Activated naive CD4-positive, alpha-beta T cell treated with Interleukin-2 at 50 U/mL for 16 hours (primary cell): ENCODE data around the gene PARP1.
"Not testable (repeated sequence)": the region's sequence is repeated elsewhere in the genome, so short reads cannot be mapped to it uniquely, and the experiment has no call there.

Experiments used
- DNase-seq: peaks from one replicate; pipeline ENCODE4 v3.0.0-alpha.2; 2020

PARP1 gene

DNA sequence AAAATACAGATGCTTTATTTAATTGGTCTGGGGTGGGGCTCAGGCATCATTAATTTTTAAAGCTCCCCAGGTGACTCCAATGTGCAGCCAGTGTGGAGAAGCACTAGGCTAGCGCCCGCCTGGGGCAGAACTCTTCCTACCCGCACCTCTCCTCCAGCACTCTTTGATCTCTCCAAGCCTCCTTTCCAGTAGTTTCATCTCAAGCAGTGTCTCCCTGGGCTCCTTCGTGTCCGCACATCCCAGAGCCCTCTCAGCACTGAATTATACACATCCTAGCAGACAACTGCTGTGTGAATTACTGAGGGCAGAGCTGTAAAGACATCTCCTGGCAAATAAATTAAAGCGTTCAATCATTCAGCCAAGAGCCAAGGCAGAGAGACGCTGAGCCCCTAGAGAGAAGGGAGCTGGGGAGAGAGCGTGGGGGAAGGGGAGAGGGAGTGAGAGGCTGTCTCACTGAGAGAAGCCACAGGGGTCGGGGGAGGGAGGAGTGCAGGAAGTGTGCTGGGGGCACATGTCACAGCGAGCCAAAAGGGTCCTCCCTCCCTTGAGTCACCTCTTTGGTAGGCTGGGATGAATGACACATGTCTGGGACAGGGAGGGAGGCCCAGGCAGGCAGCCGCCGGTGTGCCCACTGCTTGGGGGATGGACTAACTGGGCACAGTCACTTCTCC lies 21.0 kb upstream of the PARP1 start:
- DNase-seq, result no peak

DNA sequence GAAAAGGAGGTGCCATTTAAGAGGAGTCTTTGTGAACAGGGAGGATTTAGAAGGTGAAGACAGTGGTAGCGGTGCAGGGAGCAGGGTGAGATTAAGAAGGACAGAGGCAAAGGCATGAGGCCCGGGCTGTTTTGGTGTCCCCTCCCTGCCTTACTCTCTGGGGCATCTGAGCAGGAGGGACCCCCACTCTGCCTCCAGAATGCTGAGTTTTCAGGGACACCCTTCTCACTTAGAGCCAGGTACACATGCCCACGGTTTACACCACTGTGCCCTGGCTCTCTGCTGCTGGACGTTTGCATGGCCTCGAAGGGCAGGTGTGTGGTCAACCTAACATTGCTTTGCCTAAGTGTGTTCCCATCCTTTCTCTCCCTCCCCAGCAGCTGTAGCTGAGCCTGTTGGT lies 20.5 kb upstream of the PARP1 start:
- DNase-seq, result no peak

DNA sequence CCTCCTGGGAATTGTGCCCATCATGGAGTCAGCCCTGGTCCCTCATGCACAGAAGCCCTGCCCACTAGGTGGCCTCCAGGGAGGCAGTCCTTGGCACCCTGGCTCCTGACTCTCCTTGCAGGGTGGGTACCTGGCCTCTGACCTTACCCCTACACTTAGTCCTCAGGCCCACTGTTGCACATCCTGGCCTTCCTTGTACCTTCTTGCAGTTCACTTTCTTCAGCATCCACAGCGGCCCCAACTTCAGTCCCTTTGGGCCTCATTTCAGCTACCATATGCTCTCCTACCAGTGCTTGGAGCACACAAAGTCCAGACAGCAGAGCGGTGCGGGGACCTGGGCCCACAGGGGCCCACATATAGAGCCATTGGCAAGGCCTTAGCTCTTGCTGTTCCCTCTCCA lies 19.2 kb upstream of the PARP1 start:
- no peak for DNase-seq

DNA sequence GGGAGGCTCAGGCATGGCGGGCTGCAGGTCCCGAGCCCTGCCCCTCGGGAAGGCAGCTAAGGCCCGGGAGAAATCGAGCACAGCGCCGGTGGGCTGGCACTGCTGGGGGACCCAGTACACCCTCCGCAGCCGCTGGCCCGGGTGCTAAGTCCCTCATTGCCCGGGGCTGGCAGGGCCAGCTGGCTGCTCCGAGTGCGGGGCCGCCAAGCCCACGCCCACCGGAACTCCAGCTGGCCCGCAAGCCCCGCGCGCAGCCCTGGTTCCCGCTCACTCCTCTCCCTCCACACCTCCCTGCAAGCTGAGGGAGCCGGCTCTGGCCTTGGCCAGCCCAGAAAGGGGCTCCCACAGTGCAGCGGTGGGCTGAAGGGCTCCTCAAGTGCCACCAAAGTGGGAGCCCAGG lies 18.5 kb upstream of the PARP1 start:
- DNase-seq, result not testable (repeated sequence)

DNA sequence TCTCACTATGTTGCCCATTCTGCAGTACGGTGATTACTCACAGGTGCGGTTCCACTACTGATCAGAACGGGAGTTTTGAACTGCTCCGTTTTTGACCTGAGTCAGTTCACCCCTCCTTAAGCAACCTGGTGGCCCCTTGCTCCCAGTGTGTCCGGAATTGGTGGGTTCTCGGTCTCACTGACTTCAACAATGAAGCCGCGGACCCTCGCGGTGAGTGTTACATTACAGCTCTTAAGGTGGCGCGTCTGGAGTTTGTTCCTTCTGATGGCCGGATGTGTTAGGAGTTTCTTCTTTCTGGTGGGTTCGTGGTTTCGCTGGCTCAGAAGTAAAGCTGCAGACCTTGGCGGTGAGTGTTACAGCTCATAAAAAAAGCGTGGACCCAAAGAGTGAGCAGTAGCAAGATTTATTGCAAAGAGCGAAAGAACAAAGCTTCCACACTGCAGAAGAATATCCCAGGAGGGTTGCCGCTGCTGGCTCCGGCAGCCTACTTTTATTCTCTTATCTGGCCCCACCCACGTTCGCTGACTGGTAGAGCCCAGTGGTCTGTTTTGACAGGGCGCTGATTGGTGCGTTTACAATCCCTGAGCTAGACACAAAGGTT lies 17.6 kb upstream of the PARP1 start:
- DNase-seq, result peak; percentile 31

DNA sequence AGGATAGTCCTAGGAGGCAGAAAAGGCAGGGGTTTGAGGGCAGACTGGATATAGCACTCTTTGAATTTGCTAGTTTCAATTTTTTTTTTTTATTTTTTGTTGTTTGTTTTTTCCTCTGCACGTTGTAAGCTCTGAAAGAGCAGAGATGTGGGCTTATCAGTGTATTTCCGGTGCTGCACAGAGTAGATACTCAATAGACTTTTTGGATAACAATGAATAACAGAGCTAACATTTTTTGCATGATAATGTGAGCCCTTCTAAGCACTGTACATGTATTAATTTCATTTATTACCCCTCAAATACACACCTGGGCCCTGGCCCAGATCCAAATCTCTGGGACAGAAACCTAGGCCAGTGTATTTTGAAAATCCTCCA lies 17.1 kb upstream of the PARP1 start:
- no peak for DNase-seq

DNA sequence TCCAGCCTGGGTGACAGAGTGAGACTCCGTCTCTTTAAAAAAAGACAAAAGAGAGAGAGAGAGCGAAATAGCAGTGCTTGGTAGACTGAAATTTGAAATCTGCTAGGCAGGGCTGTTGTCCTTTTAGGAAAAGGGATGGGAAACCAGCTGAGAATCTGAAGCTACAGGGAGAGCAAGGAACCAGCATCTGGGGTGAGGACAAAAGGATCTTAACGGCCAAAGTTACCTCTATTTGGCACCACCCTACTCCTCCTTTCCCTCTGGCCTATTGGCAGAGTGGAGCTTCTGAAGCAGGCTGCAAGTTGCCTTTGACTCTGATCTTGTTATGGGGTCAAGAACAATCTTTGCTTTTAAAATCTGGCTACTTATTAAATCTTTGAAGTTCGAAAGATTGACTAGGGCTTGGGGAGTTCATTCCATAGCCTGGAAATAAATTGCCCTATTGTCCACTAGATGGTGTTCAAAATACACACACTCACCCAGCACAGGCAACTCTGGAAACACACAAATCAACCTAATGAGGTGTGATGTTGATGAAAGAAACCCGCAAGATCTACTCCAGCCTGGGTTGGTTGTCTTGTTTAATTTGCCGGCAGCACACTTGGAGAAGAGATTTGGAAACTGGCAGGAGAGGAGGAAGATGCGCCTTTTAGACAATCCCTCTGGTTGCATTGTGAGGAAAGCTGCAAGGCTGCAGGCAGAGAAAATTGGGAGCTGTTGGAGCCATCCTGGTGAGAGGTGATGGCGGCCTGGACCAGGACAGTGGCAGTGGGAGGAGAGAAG lies 16.5 kb upstream of the PARP1 start:
- no peak for DNase-seq

DNA sequence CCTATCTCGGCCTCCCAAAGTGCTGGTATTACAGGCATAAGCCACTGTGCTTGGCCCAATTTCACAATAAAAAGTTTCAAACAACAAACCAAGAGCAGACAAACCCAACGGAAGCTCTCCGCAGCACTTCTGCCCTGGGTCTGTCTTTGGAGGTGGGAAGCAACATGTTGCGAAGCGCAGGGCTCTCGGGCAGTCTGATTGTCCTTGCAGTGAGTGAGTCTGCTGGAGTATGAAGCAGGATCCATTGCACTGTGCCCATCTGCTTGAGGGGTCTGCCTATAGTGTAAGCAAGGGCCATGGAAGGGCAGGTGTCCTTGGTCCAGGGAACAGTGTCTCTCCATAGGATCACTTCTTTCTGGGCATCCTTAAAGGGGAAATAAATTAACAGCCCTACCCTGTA lies 14.6 kb upstream of the PARP1 start:
- DNase-seq, result no peak

DNA sequence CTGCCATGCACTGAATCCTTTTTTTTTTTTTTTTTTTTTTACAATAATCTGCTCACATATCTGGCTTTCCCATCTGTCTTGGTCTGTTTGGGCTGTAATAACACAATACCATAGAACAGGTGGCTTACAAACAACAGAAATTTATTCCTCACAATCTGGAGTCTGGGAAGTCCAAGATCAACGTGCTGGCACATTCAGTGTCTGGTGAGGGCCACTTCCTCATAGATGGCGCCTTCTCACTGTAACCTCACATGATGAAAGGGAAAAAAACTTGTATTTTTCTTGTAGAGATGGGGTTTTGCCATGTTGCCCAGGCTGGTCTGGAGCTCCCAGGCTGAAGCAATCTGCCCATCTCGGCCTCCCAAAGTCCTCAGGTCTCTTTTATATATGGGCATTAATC lies 13.0 kb upstream of the PARP1 start:
- no peak for DNase-seq

DNA sequence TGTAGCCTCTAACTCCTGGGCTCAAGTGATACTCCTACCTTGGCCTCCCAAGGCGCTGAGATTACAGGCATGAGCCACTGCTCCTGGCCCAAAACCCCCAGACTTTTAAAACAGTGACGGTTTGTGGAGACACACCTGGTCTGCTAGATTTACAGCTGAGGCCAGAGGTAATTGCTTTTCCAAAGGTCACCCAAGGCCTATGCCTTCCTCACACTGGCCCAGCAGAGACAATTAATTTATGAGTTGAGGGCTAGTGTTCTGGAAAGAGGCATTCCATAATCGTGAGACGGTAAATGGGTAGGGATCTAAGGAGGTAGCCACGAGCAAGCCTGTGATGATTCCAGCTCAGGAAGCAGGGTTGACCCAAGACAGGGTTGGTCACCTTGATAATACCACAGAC lies 12.4 kb upstream of the PARP1 start:
- DNase-seq, result no peak

DNA sequence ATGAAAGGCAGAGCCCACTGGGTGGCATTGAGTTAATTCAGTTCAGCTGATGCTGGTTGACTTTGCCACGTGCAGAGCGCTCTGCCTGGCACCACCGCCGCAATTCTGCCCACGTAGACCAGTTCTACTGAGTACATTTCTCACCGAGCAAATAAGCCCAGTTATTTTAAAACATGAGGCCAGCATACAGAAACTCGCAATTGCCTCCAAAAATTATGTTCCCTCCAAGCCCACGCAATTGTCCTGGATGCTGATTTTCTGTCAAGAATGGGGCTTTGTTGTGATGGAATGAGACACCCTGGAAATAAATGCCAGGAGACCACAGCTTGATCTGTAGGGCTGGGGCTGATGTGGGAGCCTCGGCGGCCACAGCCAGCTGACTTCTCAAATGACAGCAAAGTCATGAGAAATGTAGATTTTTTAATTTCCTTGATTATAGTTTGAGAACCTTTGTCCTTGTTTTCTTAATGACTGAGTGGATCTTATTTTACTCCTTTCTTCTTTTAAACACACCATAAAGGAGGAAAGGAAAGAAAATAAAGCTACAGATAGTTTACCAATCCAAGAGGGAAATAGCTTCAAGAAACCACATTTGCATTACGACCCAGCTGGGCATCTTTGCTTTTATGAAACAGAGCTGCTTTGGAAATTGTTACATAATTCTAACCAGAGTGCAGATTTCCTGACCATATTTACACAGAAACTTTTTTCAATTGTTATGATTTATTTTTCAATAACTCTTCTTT lies 11.6 kb upstream of the PARP1 start:
- no peak for DNase-seq

DNA sequence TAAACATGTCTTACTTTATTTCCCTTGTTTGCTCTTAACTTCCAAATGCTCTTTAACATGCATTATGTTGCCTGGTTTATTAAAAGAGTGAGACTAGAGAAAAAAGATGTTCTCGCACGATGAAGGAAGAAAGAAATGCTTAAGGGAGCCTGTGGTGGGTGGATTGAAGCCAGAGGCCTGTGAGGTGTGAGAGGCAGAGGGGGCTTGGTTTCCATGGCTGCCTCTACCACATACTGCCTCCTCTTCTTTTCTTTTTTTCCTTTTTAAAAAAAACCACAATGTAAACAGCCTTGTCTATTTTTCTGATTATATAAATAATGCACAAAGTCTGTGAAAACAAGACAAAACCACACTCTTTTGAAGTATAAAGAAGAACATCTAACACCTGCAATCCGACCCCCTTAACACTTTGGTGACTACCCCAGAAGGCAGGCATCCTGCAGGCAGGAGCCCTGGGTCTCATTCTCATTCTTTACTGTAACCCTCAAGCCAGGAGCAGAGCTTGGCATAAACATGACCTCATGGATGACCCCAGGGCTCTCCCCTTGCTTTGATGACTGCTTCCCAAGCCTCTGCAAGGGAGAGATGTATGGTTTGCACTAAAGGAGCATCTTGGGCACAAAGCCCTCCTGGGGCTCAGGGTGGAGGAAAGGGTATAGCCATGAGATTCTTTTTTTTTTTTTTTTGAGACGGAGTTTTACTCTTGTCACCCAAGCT lies 10.1 kb upstream of the PARP1 start:
- no peak for DNase-seq

DNA sequence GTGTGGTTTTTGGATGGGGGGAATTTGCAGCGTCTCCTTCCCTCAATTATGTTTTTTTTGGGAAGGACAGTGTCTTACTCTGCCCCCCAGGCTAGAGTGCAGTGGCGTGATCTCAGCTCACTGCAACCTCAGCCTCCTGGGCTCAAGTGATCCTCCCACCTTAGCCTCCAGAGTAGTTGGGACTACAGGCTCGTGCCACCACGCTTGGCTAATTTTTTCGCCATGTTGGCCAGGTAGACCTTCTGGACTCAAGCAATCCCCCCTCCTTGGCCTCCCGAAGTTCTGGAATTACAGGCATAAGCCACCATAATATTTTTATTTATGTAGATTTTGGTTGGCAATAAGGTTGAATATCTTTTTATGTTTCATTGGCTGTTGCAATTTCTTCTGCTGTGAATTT lies 9.5 kb upstream of the PARP1 start:
- DNase-seq, result no peak

DNA sequence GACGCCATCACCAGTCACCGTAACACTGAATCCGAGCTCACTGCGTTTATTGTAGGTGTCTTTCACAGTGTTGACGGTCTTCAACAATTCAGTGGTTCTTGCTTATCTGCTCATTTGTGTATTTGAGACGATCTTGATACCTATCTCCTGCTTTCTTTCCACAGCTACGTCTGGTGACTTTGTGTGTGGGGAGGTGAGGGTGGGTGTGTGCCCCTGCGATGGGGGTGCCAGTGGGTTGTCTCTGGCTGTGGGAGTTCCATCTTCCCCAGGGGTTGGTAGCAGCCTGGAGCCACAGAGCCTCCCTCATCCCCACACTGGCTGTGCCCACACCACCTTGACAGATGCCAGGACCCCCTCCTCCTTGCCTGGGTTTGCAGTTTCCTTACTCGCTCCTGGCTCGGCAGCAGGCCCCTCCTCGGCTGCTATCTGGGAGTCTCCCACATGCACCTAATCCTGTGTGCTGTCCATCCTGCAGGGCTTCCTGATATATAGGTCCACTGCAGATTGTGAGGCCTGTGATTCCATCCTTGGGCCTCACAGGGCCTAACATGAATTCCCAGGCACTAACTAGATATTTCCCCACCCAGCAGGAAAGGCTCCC lies 6.3 kb upstream of the PARP1 start:
- DNase-seq, result no peak

DNA sequence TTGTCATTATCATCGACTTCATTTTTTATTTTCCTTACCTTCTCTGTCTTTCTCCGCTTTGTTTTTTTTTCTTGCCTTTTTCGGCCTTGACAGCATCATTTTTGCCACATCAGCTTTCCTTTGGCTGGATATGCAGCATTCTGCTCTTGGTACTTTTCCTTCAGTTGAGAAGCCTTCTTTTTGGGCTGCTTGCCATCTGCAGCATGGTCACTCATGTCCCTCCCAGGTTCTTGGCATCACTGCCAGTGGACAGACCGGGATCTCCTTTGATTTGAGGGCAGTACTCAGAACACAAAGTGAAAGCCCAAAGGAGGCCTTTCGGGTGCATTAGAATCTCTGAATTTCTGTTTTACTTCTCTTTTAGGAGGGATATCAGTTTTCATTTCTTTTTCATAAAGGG lies 3.7 kb upstream of the PARP1 start:
- no peak for DNase-seq

DNA sequence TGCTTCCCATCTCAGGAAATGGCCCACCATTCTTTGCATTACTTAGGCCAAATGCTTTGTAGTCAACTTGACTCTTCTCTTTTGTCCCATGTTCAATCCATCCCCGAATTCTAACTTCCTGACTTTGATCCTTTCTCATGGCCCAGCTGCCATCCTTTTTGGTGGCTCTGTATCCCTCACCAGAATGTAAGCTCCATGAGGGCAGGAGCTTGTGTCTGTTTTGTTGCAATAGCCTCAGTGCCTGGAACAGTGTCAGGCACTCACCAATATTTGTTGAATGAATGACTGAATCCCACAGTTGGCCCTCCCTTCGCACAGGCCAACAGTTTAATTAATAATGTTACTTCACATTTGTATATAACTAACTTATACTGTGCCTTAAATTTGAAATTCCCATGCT lies 3.1 kb upstream of the PARP1 start:
- DNase-seq, result no peak

DNA sequence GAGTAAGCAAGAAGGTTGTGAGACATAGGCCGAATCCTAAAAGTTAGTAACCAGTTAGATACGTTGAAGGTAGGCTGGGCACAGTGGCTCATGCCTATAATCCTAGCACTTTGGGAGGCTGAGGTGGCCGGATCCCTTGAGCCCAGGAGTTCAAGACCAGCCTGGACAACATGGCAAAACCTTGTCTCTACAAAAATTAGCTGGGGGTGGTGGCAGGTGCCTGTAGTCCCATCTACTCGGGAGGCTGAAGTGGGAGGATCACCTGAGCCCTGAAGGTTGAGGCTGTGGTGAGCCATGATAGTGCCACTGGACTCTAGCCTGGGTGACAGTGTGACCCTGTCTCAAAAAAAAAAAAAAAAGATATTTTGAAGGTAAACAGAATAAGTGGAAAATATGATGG lies 1.5 kb upstream of the PARP1 start:
- no peak for DNase-seq

DNA sequence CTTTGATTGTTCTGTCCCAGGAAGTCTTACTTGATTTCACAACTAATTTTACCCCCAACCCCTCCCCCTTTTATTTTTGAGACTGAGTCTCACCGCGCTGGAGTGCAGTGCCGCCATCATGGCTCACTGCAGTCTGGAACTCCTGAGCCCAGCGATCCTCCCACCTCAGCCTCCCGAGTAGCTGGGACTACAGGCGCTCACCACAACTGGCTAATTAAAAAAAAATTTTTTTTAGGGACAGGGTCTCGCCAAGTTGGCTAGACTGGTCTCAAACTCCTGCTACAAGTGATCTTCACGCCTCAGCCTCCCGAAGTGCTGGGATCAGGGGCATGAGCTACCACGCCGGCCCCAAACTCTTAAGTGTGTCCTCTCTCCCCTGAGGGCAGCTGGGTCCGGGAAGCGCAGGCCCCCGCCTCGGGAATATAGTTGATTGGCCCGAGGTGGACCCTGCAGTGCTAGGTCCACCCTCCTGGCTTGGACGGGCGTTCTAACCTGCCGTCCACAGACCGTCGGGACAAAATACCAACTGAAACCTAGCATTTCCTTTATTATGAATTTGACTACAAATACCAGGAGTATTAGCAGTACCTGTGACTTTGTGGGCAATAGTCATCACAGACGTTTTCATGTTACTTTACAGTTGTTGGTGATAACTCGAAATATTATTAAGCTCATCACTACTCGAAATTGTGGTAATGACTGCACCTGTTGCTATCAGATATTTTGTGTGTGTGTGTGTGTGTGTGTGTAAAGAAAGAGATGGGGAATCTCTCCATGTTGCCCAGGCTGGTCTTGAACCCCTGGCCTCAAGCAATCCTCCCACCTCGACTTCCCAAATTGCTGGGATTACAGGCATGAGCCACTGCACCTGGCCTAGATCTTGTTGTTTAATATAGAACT lies 642 bp upstream of the PARP1 start:
- no peak for DNase-seq

DNA sequence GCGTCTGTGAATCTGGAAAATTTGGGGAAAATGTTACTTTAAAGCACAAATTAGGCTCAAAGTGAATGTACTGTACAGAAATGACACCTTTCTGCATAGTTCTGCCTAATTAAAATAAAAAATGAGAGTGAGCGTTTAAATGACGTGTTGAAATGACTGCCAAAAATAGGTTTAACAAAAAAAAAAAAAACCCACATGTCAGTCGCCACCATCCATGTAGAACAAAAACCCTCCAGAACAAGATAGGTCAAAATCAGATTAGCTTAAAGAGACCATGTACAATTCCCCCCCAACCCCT lies 745 bp downstream of the PARP1 start:
- no peak for DNase-seq

DNA sequence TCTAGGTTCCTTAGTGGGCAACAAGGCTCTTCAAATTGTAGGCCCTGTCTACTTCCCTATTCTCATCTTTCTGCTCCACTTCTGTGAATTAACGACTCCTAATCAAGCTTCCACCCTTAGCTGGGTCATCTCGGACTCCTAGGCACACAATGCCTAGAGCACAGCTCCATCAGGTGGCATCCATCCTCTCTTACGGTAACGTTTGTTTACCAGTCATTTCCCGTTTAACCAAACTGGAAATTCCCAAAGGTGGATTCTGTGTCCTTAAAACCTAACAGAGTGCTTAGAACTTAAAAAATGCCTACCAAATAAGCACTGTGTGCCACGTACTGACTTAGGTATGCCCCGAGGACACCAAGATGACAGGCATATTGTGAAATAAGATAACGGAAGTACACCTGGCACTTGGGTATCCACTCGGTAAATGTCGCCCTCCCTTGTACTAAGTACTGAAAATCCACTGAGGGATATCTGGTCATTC lies 1.5 kb downstream of the PARP1 start:
- DNase-seq, result no peak

DNA sequence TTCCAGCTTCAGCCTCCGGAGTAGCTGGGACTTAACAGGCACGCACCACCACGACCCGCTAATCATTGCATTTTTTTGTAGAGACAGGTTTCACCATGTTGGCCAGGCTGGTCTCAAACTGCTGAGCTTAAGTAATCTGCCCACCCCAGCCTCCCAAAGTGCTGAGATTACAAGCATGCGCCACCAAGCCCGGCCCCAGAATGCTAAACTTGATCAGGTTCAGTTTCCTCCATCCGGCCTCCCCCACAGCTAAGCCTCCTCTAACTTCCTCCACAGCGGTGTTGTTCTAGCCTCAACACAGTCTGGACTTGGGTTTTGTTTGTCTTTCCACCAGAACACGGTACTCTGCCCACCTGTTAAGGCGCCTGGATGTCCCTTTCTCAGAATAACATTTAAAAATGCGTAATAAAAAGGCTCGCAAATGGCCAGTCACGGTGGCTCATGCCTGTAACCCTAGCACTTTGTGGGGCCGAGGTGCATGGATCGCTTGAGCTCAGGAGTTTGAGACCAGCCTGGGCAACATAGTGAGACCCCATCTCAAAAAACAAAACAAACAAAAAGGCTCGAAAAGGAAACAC lies 2.4 kb downstream of the PARP1 start:
- DNase-seq, result peak; percentile 16
